CD4-positive, CD25-positive, alpha-beta regulatory T cell (primary cell): ENCODE results near the gene LKAAEAR1. TPM values are rescaled to one million over a fixed set of nuclear protein-coding genes. Genes with fewer than 3 reads are reported as not detected.
A peak's percentile ranks its signal among the peaks of the same experiment; 100 is the strongest.

Experiments
- ATAC-seq, 2 donors: fragments of 150-1000 bp; cut with Tn5 transposase; one replicate each; pipeline ENCODE4 v1.10.0; 2021; ENCODE audit warnings: low read depth in 2 of 2, moderate number of reproducible peaks in 2 of 2, moderate library complexity in 1 of 2
- DNase-seq, 3 donors: peaks; one replicate each; pipeline versions ENCODE4 v3.0.0 to v3.0.0-alpha.2; 2012 to 2022; ENCODE audit warnings: mixed read lengths in 1 of 3
- H3K27ac ChIP-seq: one replicate; pipeline ENCODE4 v1.7.0; 2013; ENCODE audit warnings: mild to moderate bottlenecking, low read length; ENCODE audit not compliant: insufficient read depth, poor library complexity, severe bottlenecking
- H3K27me3 ChIP-seq: one replicate; pipeline ENCODE4 v1.7.0; 2013; ENCODE audit warnings: low read length; ENCODE audit not compliant: control insufficient read depth, insufficient read depth
- H3K36me3 ChIP-seq: one replicate; pipeline ENCODE4 v1.7.0; 2013; ENCODE audit warnings: mild to moderate bottlenecking, low read length, moderate library complexity; ENCODE audit not compliant: control insufficient read depth, insufficient read depth
- H3K4me1 ChIP-seq: 2 replicates; pipeline ENCODE4 v1.7.0; 2013; ENCODE audit warnings: mild to moderate bottlenecking, low read length; ENCODE audit not compliant: insufficient read depth, control insufficient read depth, poor library complexity, severe bottlenecking
- H3K4me3 ChIP-seq: one replicate; pipeline ENCODE4 v1.7.0; 2013; ENCODE audit warnings: low read depth, mild to moderate bottlenecking, low read length, moderate library complexity
- H3K9me3 ChIP-seq, 2 experiments: 1 replicate in 1 of 2; 2 replicates in 1 of 2; pipeline ENCODE4 v1.7.0; 2013; ENCODE audit warnings: low read length in 2 of 2, mild to moderate bottlenecking in 1 of 2, moderate library complexity in 1 of 2; ENCODE audit not compliant: control insufficient read depth in 2 of 2
- H3K27ac Mint-ChIP-seq, 3 donors: one replicate each; pipeline ENCODE4 v1.8.0; 2020 to 2022; ENCODE audit warnings: mild to moderate bottlenecking in 3 of 3, mixed read lengths in 3 of 3, moderate library complexity in 2 of 3
- H3K27me3 Mint-ChIP-seq: one replicate; pipeline ENCODE4 v1.8.0; 2022; ENCODE audit warnings: mild to moderate bottlenecking, mixed read lengths
- H3K36me3 Mint-ChIP-seq: one replicate; pipeline ENCODE4 v1.8.0; 2020; ENCODE audit warnings: mixed read lengths
- H3K4me1 Mint-ChIP-seq, 4 donors: one replicate each; pipeline ENCODE4 v1.8.0; 2020 to 2022; ENCODE audit warnings: mixed read lengths in 4 of 4, mild to moderate bottlenecking in 1 of 4
- H3K4me3 Mint-ChIP-seq, 4 donors: one replicate each; pipeline ENCODE4 v1.8.0; 2020 to 2022; ENCODE audit warnings: mild to moderate bottlenecking in 4 of 4, mixed read lengths in 4 of 4, moderate library complexity in 3 of 4
- H3K9me3 Mint-ChIP-seq, 7 donors: one replicate each; pipeline ENCODE4 v1.8.0; 2020 to 2022; ENCODE audit warnings: mixed read lengths in 7 of 7, mild to moderate bottlenecking in 3 of 7, moderate library complexity in 2 of 7
- polyA plus RNA-seq, 4 donors: library from polyadenylated mRNA; unstranded; fragments of 300-500 nt; fragmentation: Illumina TruSeq; gene quantifications; one replicate each; pipeline ENCODE4 v1.2.3, GENCODE V29; 2021
- total RNA-seq: library from RNA; stranded (reverse); gene quantifications from one replicate; pipeline ENCODE4 v1.2.3, GENCODE V29; 2022

Gene LKAAEAR1
- total and polyA plus RNA-seq, 5 donors from 2014 or later, result 0.42 to 1.4 TPM; not detected in 3

- no peaks in the 10 kb centered on the region for H3K9me3 ChIP-seq
- no peaks in the 10 kb centered on the region for H3K36me3 Mint-ChIP-seq
- H3K4me1 Mint-ChIP-seq, result peaks cover 0 to 9% (median 0%) of the 10 kb centered on the region in 4 donors
- no peak overlapping the region for H3K27ac Mint-ChIP-seq
- no peaks in the 10 kb centered on the region for H3K36me3 ChIP-seq
- peaks cover 4% of the 10 kb centered on the region for H3K27me3 Mint-ChIP-seq
- H3K4me3 ChIP-seq, result no peak overlapping the region
- H3K27ac ChIP-seq, result no peak overlapping the region
- no peaks in the 10 kb centered on the region for H3K27me3 ChIP-seq
- no peaks in the 10 kb centered on the region for H3K9me3 Mint-ChIP-seq
- ATAC-seq (no peak), DNase-seq (no peak)
- no peak overlapping the region for H3K4me3 Mint-ChIP-seq
- H3K4me1 ChIP-seq, result no peaks in the 10 kb centered on the region
Observed at GRCh38 chr20:64108731-64109681, 24.8 kb upstream of the LKAAEAR1 start.

GRCh38 chr20:64107736-64108457, 23.7 kb upstream of the LKAAEAR1 start:
- Histone ChIP-seq H3K36me3 (no peaks in the 10 kb centered on the region), H3K27ac (no peak overlapping the region), H3K9me3 (no peaks in the 10 kb centered on the region), H3K4me3 (no peak overlapping the region), H3K27me3 (no peaks in the 10 kb centered on the region), H3K4me1 (no peaks in the 10 kb centered on the region)
- Mint-ChIP-seq H3K4me3 (peak overlapping the region in 2 of 4 donors; percentile 47 to 56), H3K9me3 (no peaks in the 10 kb centered on the region), H3K36me3 (no peaks in the 10 kb centered on the region), H3K4me1 (peaks cover 0 to 11% (median 0%) of the 10 kb centered on the region in 4 donors), H3K27ac (peak overlapping the region in 1 of 3 donors; percentile 38), H3K27me3 (peaks cover 15% of the 10 kb centered on the region)
- DNase-seq, result no peak
- ATAC-seq, result no peak

- ATAC-seq (peak in 1 of 2 donors; percentile 58), DNase-seq (peak in 1 of 3 donors; percentile 35)
- peaks cover 0 to 14% (median 0%) of the 10 kb centered on the region in 4 donors for H3K4me1 Mint-ChIP-seq
- peak within 1 kb of the TSS in 2 of 4 donors; percentile 47 to 56 for H3K4me3 Mint-ChIP-seq
- Histone ChIP-seq H3K9me3 (no peaks in the 10 kb centered on the region), H3K27me3 (no peaks in the 10 kb centered on the region), H3K4me1 (peaks cover 4% of the 10 kb centered on the region), H3K4me3 (no peak within 1 kb of the TSS), H3K27ac (no peak within 1 kb of the TSS), H3K36me3 (no peaks in the 10 kb centered on the region)
- peaks cover 18% of the 10 kb centered on the region for H3K27me3 Mint-ChIP-seq
- peak within 1 kb of the TSS in 1 of 3 donors; percentile 38 for H3K27ac Mint-ChIP-seq
- H3K9me3 Mint-ChIP-seq, result no peaks in the 10 kb centered on the region
- no peaks in the 10 kb centered on the region for H3K36me3 Mint-ChIP-seq
Observed at GRCh38 chr20:64106981-64107735, 23.0 kb upstream of the LKAAEAR1 start, which contains the start of gene NPBWR2. Gene NPBWR2 (minus strand): TSS chr20:64107565. CDS start chr20:64106831, 734 bp downstream.

- Mint-ChIP-seq H3K9me3 (no peaks in the 10 kb centered on the region), H3K4me3 (no peak overlapping the region), H3K27ac (no peak overlapping the region), H3K36me3 (no peaks in the 10 kb centered on the region), H3K27me3 (peaks cover 22% of the 10 kb centered on the region), H3K4me1 (peaks cover 0 to 15% (median 0%) of the 10 kb centered on the region in 4 donors)
- H3K36me3 ChIP-seq, result no peaks in the 10 kb centered on the region
- H3K4me3 ChIP-seq, result no peak overlapping the region
- no peaks in the 10 kb centered on the region for H3K9me3 ChIP-seq
- H3K27ac ChIP-seq, result no peak overlapping the region
- no peaks in the 10 kb centered on the region for H3K27me3 ChIP-seq
- ATAC-seq (no peak), DNase-seq (no peak)
- peaks cover 10% of the 10 kb centered on the region for H3K4me1 ChIP-seq
Observed at GRCh38 chr20:64106435-64106961, 22.3 kb upstream of the LKAAEAR1 start.

- no peaks in the 10 kb centered on the region for H3K9me3 Mint-ChIP-seq
- H3K27ac Mint-ChIP-seq, result no peak overlapping the region
- peaks cover 26% of the 10 kb centered on the region for H3K27me3 Mint-ChIP-seq
- H3K36me3 Mint-ChIP-seq, result no peaks in the 10 kb centered on the region
- Histone ChIP-seq H3K27ac (no peak overlapping the region), H3K4me3 (no peak overlapping the region), H3K36me3 (no peaks in the 10 kb centered on the region), H3K27me3 (peaks cover 4% of the 10 kb centered on the region), H3K4me1 (peaks cover 10% of the 10 kb centered on the region), H3K9me3 (no peaks in the 10 kb centered on the region)
- H3K4me1 Mint-ChIP-seq, result peaks cover 0 to 20% (median 0%) of the 10 kb centered on the region in 4 donors
- DNase-seq, result no peak
- ATAC-seq, result no peak
- H3K4me3 Mint-ChIP-seq, result no peak overlapping the region
Observed at GRCh38 chr20:64105846-64106434, 21.7 kb upstream of the LKAAEAR1 start.

GRCh38 chr20:64104667-64105451, 20.7 kb upstream of the LKAAEAR1 start:
- ATAC-seq (no peak), DNase-seq (no peak)
- no peak overlapping the region for H3K4me3 Mint-ChIP-seq
- H3K9me3 ChIP-seq, result no peaks in the 10 kb centered on the region
- H3K4me1 Mint-ChIP-seq, result peaks cover 0 to 23% (median 0%) of the 10 kb centered on the region in 4 donors
- H3K9me3 Mint-ChIP-seq, result no peaks in the 10 kb centered on the region
- peaks cover 10% of the 10 kb centered on the region for H3K4me1 ChIP-seq
- no peak overlapping the region for H3K27ac Mint-ChIP-seq
- no peak overlapping the region for H3K4me3 ChIP-seq
- no peak overlapping the region for H3K27ac ChIP-seq
- H3K36me3 Mint-ChIP-seq, result no peaks in the 10 kb centered on the region
- peaks cover 6% of the 10 kb centered on the region for H3K27me3 ChIP-seq
- no peaks in the 10 kb centered on the region for H3K36me3 ChIP-seq
- H3K27me3 Mint-ChIP-seq, result peaks cover 26% of the 10 kb centered on the region
